Measurements from ENCODE around the gene EXO1. TPM values are rescaled to one million over a fixed set of nuclear protein-coding genes. Genes with fewer than 3 reads are reported as not detected.

Gene EXO1
- total and polyA plus RNA-seq, 9 of the 15 experiments (the other 6 are each of a cell fraction or from before 2014, with no cell fraction given) = 36.0 to 125 (median 83.9) TPM

GRCh38 chr1:241857131-241857530 lies 9.1 kb downstream of the EXO1 start:
- POLR2A ChIA-PET = interaction anchor here (1.0 to 1.8 kb wide), 2 partner anchors 9 to 338 kb away, joined by 3 to 6 read pairs; partner anchors contain the start of genes EXO1 and FH
- TF ChIP-seq ZBTB11 (CRISPR knock-in tag; IDR thresholded peaks at IDR 0.05) (no peak), POLR2AphosphoS5 (IDR thresholded peaks at IDR 0.05; ENCODE audit: control insufficient read depth, insufficient read depth, low read depth, low read length) (peak; percentile 27; the same call in 1 of the 2 replicates)
- Histone ChIP-seq H3K79me2 (ENCODE audit: control insufficient read depth, insufficient read depth, low read length) (peaks cover 20% of the 10 kb centered on the region), H3K4me3 (no peak overlapping the region), H3K9me3 (replicated peaks; ENCODE audit: control insufficient read depth, insufficient read depth, low read depth, low read length) (no peaks in the 10 kb centered on the region), H2AFZ (ENCODE audit: low read depth, low read length) (no peak overlapping the region), H3K9ac (ENCODE audit: insufficient read depth in 1 of 2, low read depth in 2 of 2, low read length in 2 of 2) (no peak overlapping the region), H4K20me1 (replicated peaks; ENCODE audit: control insufficient read depth, insufficient read depth, low read length) (no peaks in the 10 kb centered on the region), H3K9me1 (ENCODE audit: control insufficient read depth, insufficient read depth, low read length) (no peaks in the 10 kb centered on the region), H3K27ac (ENCODE audit: extremely low read depth, low read depth, low read length) (no peak overlapping the region), H3K4me2 (ENCODE audit: insufficient read depth, low read length) (no peak overlapping the region), H3K36me3 (ENCODE audit: control insufficient read depth, insufficient read depth, low read length) (peaks cover 90% of the 10 kb centered on the region), H3K27me3 (ENCODE audit: control insufficient read depth in 2 of 2, insufficient read depth in 2 of 2, low read length in 2 of 2) (no peaks in the 10 kb centered on the region), H3K4me1 (replicated peaks in 1 of 2; ENCODE audit: control insufficient read depth in 2 of 2, insufficient read depth in 2 of 2, low read length in 2 of 2) (no peaks in the 10 kb centered on the region)
- in situ Hi-C loops (cut with MboI) = no loop called here
- FAIRE-seq (no peak), DNase-seq (ENCODE audit: extremely low read depth in 1 of 4, low spot score in 3 of 4) (no peak), ATAC-seq (no peak)
- WGBS (ENCODE audit: insufficient coverage, low coverage, missing lambda C conversion rate) = 90% methylated on average over 6 of the region's 6 CpGs
- CTCF ChIA-PET (ENCODE audit: low intra/inter-chr PET ratio) = no interaction called here
- no TSS peak for BruUV-seq (replicated peaks)
- intact Hi-C loops (cut with micrococcal nuclease) = no loop called here
